Measurements from ENCODE around the gene MECP2. TPM values are rescaled to one million over a fixed set of nuclear protein-coding genes. Genes with fewer than 3 reads are reported as not detected.

MECP2 gene
- polyA plus RNA-seq, 1 donor (not counting 4 experiments of a cell fraction or from before 2014, with no cell fraction given), result 9.9 TPM

- Histone ChIP-seq H3K4me2 (ENCODE audit: control insufficient read depth, extremely low read depth, insufficient read depth, low read depth, low read length) (no peak overlapping the region), H3K4me3 (ENCODE audit: control insufficient read depth in 2 of 3, extremely low read depth in 1 of 3, insufficient read depth in 2 of 3, low read depth in 1 of 3, low read length in 3 of 3) (no peak overlapping the region), H3K9me1 (ENCODE audit: control insufficient read depth, extremely low read depth, insufficient read depth, low read length) (no peaks in the 10 kb centered on the region), H3K79me2 (ENCODE audit: control insufficient read depth, insufficient read depth, low read length) (peaks cover 8% of the 10 kb centered on the region), H3K9me3 (ENCODE audit: control insufficient read depth, low read depth, low read length) (no peaks in the 10 kb centered on the region), H3K9ac (ENCODE audit: control insufficient read depth, extremely low read depth, insufficient read depth, low read length) (no peak overlapping the region), H3K36me3 (ENCODE audit: control insufficient read depth in 2 of 2, extremely low read depth in 1 of 2, insufficient read depth in 2 of 2, low read length in 2 of 2) (peaks cover 0 to 1% of the 10 kb centered on the region in 2 experiments), H2AFZ (ENCODE audit: control insufficient read depth, low read length) (no peak overlapping the region), H3K4me1 (ENCODE audit: control insufficient read depth, extremely low read depth, insufficient read depth, low read length) (peaks cover 3% of the 10 kb centered on the region), H4K20me1 (ENCODE audit: control insufficient read depth, extremely low read depth, insufficient read depth, low read length) (no peaks in the 10 kb centered on the region), H3K27me3 (ENCODE audit: control insufficient read depth, extremely low read depth, insufficient read depth, low read length) (no peaks in the 10 kb centered on the region), H3K27ac (ENCODE audit: control insufficient read depth, insufficient read depth, low read length) (no peak overlapping the region)
- dilution Hi-C loops (cut with MboI; ENCODE audit: extremely low pct_ligation_motif_present, low sequenced_read_pairs), result no loop called here
- DNase-seq (ENCODE audit: low read depth, low spot score) (no peak), FAIRE-seq (no peak)
- TF ChIP-seq CTCF (optimal IDR thresholded peaks at IDR 0.05 in 1 of 3, IDR thresholded peaks at IDR 0.05 in 1 of 3, conservative IDR thresholded peaks at IDR 0.05 in 1 of 3; ENCODE audit: extremely low read depth in 1 of 3, insufficient read depth in 2 of 3, low read length in 3 of 3) (no peak), EZH2 (IDR thresholded peaks at IDR 0.05; ENCODE audit: low read length) (no peak)
Observed at GRCh38 chrX:154044091-154044490, 53.4 kb downstream of the MECP2 start.

GRCh38 chrX:154043003-154043763, 54.3 kb downstream of the MECP2 start:
- H2AFZ ChIP-seq (ENCODE audit: control insufficient read depth, low read length), result no peak overlapping the region
- no peak for FAIRE-seq
- peaks cover 11% of the 10 kb centered on the region for H3K79me2 ChIP-seq (ENCODE audit: control insufficient read depth, insufficient read depth, low read length)
- H3K4me2 ChIP-seq (ENCODE audit: control insufficient read depth, extremely low read depth, insufficient read depth, low read depth, low read length), result no peak overlapping the region
- H3K9me1 ChIP-seq (ENCODE audit: control insufficient read depth, extremely low read depth, insufficient read depth, low read length), result no peaks in the 10 kb centered on the region
- DNase-seq (ENCODE audit: low read depth, low spot score), result no peak
- H4K20me1 ChIP-seq (ENCODE audit: control insufficient read depth, extremely low read depth, insufficient read depth, low read length), result no peaks in the 10 kb centered on the region
- no peaks in the 10 kb centered on the region for H3K9me3 ChIP-seq (ENCODE audit: control insufficient read depth, low read depth, low read length)
- H3K9ac ChIP-seq (ENCODE audit: control insufficient read depth, extremely low read depth, insufficient read depth, low read length), result no peak overlapping the region
- dilution Hi-C loops (cut with MboI; ENCODE audit: extremely low pct_ligation_motif_present, low sequenced_read_pairs), result no loop called here
- H3K27ac ChIP-seq (ENCODE audit: control insufficient read depth, insufficient read depth, low read length), result no peak overlapping the region
- H3K27me3 ChIP-seq (ENCODE audit: control insufficient read depth, extremely low read depth, insufficient read depth, low read length), result no peaks in the 10 kb centered on the region
- peaks cover 3% of the 10 kb centered on the region for H3K4me1 ChIP-seq (ENCODE audit: control insufficient read depth, extremely low read depth, insufficient read depth, low read length)
- H3K36me3 ChIP-seq (ENCODE audit: control insufficient read depth in 2 of 2, extremely low read depth in 1 of 2, insufficient read depth in 2 of 2, low read length in 2 of 2), result no peaks in the 10 kb centered on the region
- H3K4me3 ChIP-seq (ENCODE audit: control insufficient read depth in 2 of 3, extremely low read depth in 1 of 3, insufficient read depth in 2 of 3, low read depth in 1 of 3, low read length in 3 of 3), result no peak overlapping the region
- no peak for TF ChIP-seq EZH2 (IDR thresholded peaks at IDR 0.05; ENCODE audit: low read length)
- no peak for TF ChIP-seq CTCF (optimal IDR thresholded peaks at IDR 0.05 in 1 of 3, IDR thresholded peaks at IDR 0.05 in 1 of 3, conservative IDR thresholded peaks at IDR 0.05 in 1 of 3; ENCODE audit: extremely low read depth in 1 of 3, insufficient read depth in 2 of 3, low read length in 3 of 3)

All from keratinocyte (primary cell).